Sigmoid colon (tissue), 7 donors: ENCODE data around the gene KCTD11. TPM values are rescaled to one million over a fixed set of nuclear protein-coding genes. Genes with fewer than 3 reads are reported as not detected.

Experiments
- DNase-seq: peaks from one replicate; pipeline ENCODE4 v3.0.0-alpha.2; 2019
- H3K27ac ChIP-seq, 4 donors: fragments of 200-600 bp; sonication (generic); one replicate each; pipeline ENCODE4 v1.5.1; 2016 to 2019; ENCODE audit warnings: mild to moderate bottlenecking in 1 of 4
- H3K27me3 ChIP-seq, 3 donors: fragments of 200-600 bp; sonication (generic); one replicate each; pipeline ENCODE4 v1.5.1; 2019; ENCODE audit warnings: mild to moderate bottlenecking in 1 of 3
- H3K36me3 ChIP-seq, 4 donors: fragments of 200-600 bp; sonication (generic); one replicate each; pipeline ENCODE4 v1.5.1; 2016 to 2019
- H3K4me1 ChIP-seq, 4 donors: fragments of 200-600 bp; sonication (generic); one replicate each; pipeline ENCODE4 v1.5.1; 2017 to 2019
- H3K4me3 ChIP-seq, 4 donors: fragments of 200-600 bp; sonication (generic); one replicate each; pipeline ENCODE4 v1.5.1; 2017 to 2019; ENCODE audit warnings: mild to moderate bottlenecking in 2 of 4, moderate library complexity in 1 of 4
- H3K9me3 ChIP-seq, 4 donors: fragments of 200-600 bp in 3 of 4; sonication (generic) in 3 of 4; one replicate each; pipeline versions ENCODE4 v1.5.1 to v1.6.1; 2013 to 2019
- CTCF ChIP-seq, 4 experiments: fragments of 450-650 bp in 3 of 4; fragments of 200-600 bp in 1 of 4; IDR thresholded peaks; one replicate each; pipeline ENCODE4 v1.5.1; 2016 to 2019; ENCODE audit warnings: antibody characterized with exemption in 4 of 4, mild to moderate bottlenecking in 3 of 4, moderate library complexity in 2 of 4
- EP300 ChIP-seq, 4 donors: sonication (generic); formaldehyde crosslinking; IDR thresholded peaks; one replicate each; pipeline ENCODE4 v1.6.1; 2017; ENCODE audit warnings: antibody characterized with exemption in 4 of 4
- POLR2A ChIP-seq, 2 donors: fragments of 450-650 bp; IDR thresholded peaks; one replicate each; pipeline ENCODE4 v1.6.1; 2016; ENCODE audit warnings: antibody characterized with exemption in 2 of 2, mild to moderate bottlenecking in 2 of 2, moderate library complexity in 2 of 2
- POLR2AphosphoS5 ChIP-seq, 4 donors: sonication (generic); formaldehyde crosslinking; IDR thresholded peaks; one replicate each; pipeline ENCODE4 v1.6.1; 2017; ENCODE audit warnings: antibody characterized with exemption in 4 of 4
- WGBS, 2 donors: extraction: QIAGEN DNeasy Blood & Tissue Kit; methylation state at CpG; one replicate each; pipeline ENCODE4 v1.1.7; 2013; 5-methylcytosine and 5-hydroxymethylcytosine counted together
- intact Hi-C: fragments of 100-400 bp; cut with DNase I; formaldehyde crosslinking; loops from one replicate; pipeline ENCODE4 v1.15.1; 2023
- polyA plus RNA-seq, 3 donors: library from polyadenylated mRNA; stranded (reverse); fragments of 200-250 nt; gene quantifications; one replicate each; pipeline ENCODE4 v1.2.3, GENCODE V29; 2013
- total RNA-seq, 4 donors: library from RNA; depleted of rRNA; stranded (reverse); fragments of >200 nt; gene quantifications; one replicate each; pipeline ENCODE4 v1.1.0, GENCODE V29; 2016
- donor health status: healthy with polysubstance abuse.
- donor health status: Bipolar disorder and iron deficiency.
- donor health status: healthy.

KCTD11 gene
- total and polyA plus RNA-seq, 7 donors: 4.4 to 11.7 (median 6.2) TPM

GRCh38 chr17:7326186-7326585 lies 25.8 kb upstream of the KCTD11 start:
- no peak overlapping the region for H3K27ac ChIP-seq
- DNase-seq: no peak
- H3K36me3 ChIP-seq: peaks cover 22 to 57% (median 36%) of the 10 kb centered on the region in 4 donors
- H3K27me3 ChIP-seq: no peaks in the 10 kb centered on the region
- WGBS, 2 donors: 94 to 95% methylated on average over 11 of the region's 11 CpGs
- no peaks in the 10 kb centered on the region for H3K9me3 ChIP-seq
- intact Hi-C loops: no loop called here
- TF ChIP-seq EP300 (IDR thresholded peaks at IDR 0.05) (no peak), POLR2A (IDR thresholded peaks at IDR 0.05) (no peak), CTCF (IDR thresholded peaks at IDR 0.05) (no peak), POLR2AphosphoS5 (IDR thresholded peaks at IDR 0.05) (no peak)
- no peak overlapping the region for H3K4me3 ChIP-seq
- peaks cover 0 to 24% (median 20%) of the 10 kb centered on the region in 4 donors for H3K4me1 ChIP-seq

- intact Hi-C loops: no loop called here
- DNase-seq: no peak
- peaks cover 16 to 48% (median 28%) of the 10 kb centered on the region in 4 donors for H3K36me3 ChIP-seq
These were observed 24.9 kb upstream of the KCTD11 start for GRCh38 chr17:7327056-7327455.

DNA sequence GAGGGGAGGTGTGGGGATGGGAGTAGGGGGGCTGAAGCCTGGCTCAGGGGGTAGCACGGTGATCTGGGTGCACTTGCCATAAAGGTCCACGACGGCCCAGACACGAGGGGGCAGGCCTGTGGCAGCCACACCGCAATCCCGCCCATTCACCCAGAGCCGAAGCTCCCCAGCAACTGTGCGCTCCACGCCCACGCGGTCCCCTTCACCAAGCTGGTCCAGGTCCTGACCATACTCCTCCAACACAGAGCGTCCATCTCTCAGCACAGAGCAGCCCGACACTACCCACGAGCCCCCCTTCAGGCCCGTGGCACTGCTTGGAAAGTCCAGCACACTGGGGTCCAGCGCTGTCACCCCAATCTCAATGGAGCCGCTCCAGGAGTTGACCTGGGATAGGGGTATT lies 24.5 kb upstream of the KCTD11 start:
- Histone ChIP-seq H3K9me3 (no peaks in the 10 kb centered on the region), H3K4me1 (peaks cover 0 to 27% (median 20%) of the 10 kb centered on the region in 4 donors), H3K27ac (no peak overlapping the region), H3K27me3 (no peaks in the 10 kb centered on the region), H3K4me3 (no peak overlapping the region), H3K36me3 (peaks cover 11 to 43% (median 23%) of the 10 kb centered on the region in 4 donors)
- TF ChIP-seq POLR2A (IDR thresholded peaks at IDR 0.05) (no peak), CTCF (IDR thresholded peaks at IDR 0.05) (no peak), POLR2AphosphoS5 (IDR thresholded peaks at IDR 0.05) (no peak), EP300 (IDR thresholded peaks at IDR 0.05) (no peak)
- intact Hi-C loops: no loop called here
- no peak for DNase-seq
- 84 to 92% methylated on average over 17 of the region's 17 CpGs for WGBS, 2 donors

More at GRCh38 chr17:7327056-7327455, 24.9 kb upstream of the KCTD11 start:
- no peak overlapping the region for H3K4me3 ChIP-seq
- 89 to 93% methylated on average over 7 of the region's 7 CpGs for WGBS, 2 donors
- H3K9me3 ChIP-seq: no peaks in the 10 kb centered on the region
- TF ChIP-seq POLR2A (IDR thresholded peaks at IDR 0.05): no peak
- no peak for TF ChIP-seq EP300 (IDR thresholded peaks at IDR 0.05)
- no peak for TF ChIP-seq POLR2AphosphoS5 (IDR thresholded peaks at IDR 0.05)
- no peak for TF ChIP-seq CTCF (IDR thresholded peaks at IDR 0.05)
- no peaks in the 10 kb centered on the region for H3K27me3 ChIP-seq
- no peak overlapping the region for H3K27ac ChIP-seq
- peaks cover 0 to 24% (median 20%) of the 10 kb centered on the region in 4 donors for H3K4me1 ChIP-seq

DNA sequence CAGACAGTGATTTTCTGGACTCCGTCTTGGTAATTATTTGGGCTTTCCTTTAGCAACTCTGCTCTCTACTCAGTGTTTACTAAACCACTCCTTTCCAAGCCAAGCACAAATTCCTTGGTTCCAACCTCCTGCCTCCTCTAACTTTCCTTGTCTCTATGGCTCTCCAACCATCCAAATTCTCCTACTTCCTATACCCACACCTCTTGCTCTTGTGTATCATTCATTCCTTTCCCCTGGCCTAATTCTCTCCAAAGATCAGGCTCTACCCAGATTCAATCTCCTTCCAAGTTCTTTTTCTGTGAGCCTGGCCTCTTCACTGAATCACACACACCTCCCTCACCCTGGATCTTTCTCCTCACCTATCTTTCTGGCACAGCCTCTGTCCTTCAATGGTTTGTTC lies 24.0 kb upstream of the KCTD11 start:
- no peaks in the 10 kb centered on the region for H3K9me3 ChIP-seq
- no peak for TF ChIP-seq POLR2A (IDR thresholded peaks at IDR 0.05)
- no peak for TF ChIP-seq CTCF (IDR thresholded peaks at IDR 0.05)
- no peak for TF ChIP-seq POLR2AphosphoS5 (IDR thresholded peaks at IDR 0.05)
- TF ChIP-seq EP300 (IDR thresholded peaks at IDR 0.05): no peak
- peaks cover 0 to 28% (median 20%) of the 10 kb centered on the region in 4 donors for H3K4me1 ChIP-seq
- intact Hi-C loops: loop anchor here (2.0 kb wide), 1 partner anchor 233 kb away; the partner anchor contains the start of gene SENP3
- H3K27ac ChIP-seq: peak overlapping the region in 3 of 4 donors; percentile 88 to 94 (median 93)
- 67 to 75% methylated on average over 1 of the region's 1 CpG for WGBS, 2 donors
- peaks cover 6 to 38% (median 18%) of the 10 kb centered on the region in 4 donors for H3K36me3 ChIP-seq
- no peaks in the 10 kb centered on the region for H3K27me3 ChIP-seq
- DNase-seq: no peak
- H3K4me3 ChIP-seq: no peak overlapping the region
